HG03025 (cell line): ENCODE data around the gene FOXJ3.

ENCODE experiments used
- ATAC-seq: cut with Tn5 transposase; IDR thresholded peaks from one replicate; pipeline ENCODE4 v1.9.1; 2021; ENCODE audit warnings: mild to moderate bottlenecking, moderate library complexity; ENCODE audit not compliant: unreplicated experiment, low FRiP score

The FOXJ3 gene

GRCh38 chr1:42152907-42153600 lies 182.0 kb downstream of the FOXJ3 start, which contains the start of gene GUCA2B:
TSS of gene GUCA2B (plus strand) at chr1:42153410. CDS start at chr1:42153451, 41 bp downstream.
- no peak for ATAC-seq

- no peak for ATAC-seq
Observed at GRCh38 chr1:42152119-42152518, 182.9 kb downstream of the FOXJ3 start.

DNA sequence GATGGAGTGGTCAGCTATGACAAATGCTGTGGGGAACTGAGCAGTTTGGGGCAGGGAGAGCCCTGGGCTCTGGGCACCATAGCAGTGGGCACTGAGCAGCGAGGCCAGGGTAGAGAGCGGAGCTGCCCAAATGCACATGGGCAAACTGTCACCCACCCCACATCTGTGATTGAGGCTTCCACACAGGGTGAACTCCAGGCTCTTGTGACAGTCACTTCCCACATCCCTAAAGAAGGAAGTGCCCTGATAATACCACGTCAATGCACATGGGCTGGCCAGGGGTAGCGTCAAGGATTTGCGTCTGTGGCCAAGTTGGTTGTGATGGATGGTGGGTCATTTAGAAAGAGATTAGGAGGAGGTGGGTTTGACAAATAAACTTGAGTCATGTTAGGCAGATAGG lies 184.4 kb downstream of the FOXJ3 start:
- ATAC-seq: no peak

DNA sequence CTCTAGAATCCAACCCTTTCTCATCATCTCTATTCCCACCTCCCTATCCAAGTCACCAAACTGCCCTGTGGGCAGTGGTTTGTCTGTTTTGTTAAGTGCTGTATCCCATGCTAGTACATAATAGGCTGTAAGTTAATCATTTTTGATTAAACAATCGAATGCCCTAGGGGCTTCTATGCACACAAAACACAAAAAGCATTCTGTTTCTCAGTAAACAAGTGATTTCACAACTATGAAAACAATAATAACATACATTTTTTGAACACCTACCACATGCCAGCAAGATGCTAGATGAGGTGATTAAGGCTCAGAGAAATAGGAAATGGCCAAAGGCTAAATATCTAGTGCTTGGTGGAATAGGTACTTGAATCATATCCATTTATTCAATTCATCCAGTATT lies 186.9 kb downstream of the FOXJ3 start:
- no peak for ATAC-seq

DNA sequence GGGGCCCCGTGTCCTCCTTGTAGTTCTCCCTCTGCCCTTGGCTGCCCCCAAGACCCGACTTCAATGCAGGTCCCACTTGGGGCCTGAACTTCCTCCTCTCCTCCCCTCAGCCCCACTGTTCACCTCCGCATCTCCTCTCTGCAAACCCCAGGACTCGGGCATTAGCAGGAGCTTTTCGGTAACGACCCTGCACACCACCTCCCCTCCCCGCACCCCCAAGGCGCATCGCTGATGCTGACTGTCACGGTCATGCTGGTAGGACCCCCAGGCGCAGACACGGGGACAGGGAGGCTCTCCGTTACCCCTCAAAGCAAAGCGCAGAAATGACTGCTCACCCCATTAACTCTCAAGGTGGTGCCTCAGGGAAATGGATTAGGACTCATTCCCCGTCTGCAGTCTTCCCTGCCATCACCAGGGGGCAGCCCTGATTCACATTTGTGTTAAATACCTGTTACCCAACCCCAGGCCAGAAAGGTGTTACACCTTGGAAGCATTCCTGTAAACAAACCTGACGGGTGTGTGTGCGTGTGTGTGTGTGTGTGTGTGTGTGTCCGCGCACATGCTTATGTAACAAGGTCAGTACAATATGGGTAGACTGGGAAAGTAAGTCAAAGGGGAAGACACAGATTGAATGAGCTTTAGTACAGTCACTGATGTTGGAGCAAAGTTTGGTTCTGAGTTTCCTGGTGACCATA lies 188.3 kb downstream of the FOXJ3 start:
- no peak for ATAC-seq

DNA sequence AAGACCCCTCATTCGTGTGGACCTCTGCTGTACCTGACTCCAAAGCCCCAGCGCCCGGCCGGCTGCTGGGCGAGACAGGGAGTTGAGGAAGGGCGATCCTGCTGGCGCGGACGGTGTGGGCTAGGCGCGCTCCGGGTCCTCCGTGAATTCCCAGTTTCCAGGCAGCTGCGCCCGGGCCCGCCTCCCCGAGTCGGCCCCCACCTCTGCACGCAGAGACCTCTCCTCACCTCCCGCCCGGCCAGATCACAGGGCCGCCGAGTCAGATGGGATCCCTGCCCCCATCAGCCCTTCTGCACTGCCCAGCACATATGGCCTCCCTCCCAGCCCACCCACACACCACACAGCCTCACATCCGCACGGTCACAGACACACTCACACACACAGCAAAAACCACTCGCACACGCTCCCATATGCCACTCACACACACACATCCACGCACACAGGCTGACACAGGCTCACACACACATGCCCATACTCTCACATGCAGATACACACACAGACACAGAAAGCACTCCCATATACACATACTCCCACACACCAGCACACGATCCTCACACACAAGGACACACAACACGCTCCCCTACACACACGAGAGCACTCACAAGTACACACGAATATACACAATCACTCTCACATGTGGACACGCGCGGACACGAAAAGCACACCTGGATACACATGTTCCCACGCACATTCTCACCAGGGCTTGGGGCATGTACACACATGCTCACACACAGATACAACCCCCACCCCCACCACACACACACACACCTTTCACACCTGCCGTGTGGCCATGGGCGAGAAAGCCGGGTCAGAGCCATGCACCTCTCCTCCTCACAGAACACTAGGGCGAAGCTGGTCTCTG lies 189.0 kb downstream of the FOXJ3 start:
- ATAC-seq: no peak

DNA sequence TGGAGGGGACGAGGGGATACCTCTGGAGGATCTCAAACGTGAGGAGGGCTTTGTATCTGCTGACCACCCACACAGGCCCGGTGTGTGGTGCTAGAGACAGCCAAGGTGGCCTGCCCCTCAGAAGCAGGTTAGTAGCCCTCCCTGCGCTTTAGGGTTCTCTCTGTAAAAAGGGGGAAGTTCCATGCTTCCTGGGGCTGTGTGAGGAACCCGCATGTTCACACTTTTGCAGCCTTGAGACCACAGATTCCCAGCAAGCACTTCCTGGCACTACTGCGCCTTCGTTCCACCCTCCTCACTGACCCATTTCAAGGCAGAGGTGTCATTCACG lies 189.7 kb downstream of the FOXJ3 start:
- ATAC-seq: no peak

DNA sequence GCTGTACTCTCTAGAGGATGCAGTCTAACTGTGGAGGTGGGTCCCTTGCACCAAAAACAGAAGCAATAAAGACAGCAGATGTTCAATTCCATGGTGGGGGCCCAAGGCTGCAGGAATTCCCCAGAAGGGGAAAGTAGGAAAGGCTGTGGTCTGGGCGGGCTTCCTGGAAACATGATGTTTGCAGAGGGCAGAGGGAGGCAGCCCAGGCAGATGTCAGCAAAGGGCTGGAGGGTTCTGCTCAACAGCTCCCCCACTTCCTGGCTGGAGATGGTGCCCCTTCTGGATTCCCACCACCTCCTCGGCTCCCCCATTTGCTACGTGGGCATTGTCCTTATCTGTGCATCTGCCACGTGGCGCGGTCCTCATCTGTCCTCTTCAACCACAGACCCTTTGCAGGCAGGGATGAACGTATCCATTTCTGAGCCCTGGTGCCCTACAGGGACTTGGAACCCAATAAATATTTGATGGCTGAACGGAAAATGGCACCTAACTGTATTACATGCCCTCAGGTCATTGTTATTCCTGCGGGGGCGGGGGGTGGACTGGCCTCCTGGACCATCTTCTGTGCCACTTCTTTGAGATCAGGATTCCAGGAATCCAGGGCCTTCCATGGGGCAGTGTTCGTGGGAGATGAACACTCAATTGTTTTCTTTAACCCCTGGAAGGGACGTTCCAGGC lies 190.2 kb downstream of the FOXJ3 start:
- no peak for ATAC-seq

DNA sequence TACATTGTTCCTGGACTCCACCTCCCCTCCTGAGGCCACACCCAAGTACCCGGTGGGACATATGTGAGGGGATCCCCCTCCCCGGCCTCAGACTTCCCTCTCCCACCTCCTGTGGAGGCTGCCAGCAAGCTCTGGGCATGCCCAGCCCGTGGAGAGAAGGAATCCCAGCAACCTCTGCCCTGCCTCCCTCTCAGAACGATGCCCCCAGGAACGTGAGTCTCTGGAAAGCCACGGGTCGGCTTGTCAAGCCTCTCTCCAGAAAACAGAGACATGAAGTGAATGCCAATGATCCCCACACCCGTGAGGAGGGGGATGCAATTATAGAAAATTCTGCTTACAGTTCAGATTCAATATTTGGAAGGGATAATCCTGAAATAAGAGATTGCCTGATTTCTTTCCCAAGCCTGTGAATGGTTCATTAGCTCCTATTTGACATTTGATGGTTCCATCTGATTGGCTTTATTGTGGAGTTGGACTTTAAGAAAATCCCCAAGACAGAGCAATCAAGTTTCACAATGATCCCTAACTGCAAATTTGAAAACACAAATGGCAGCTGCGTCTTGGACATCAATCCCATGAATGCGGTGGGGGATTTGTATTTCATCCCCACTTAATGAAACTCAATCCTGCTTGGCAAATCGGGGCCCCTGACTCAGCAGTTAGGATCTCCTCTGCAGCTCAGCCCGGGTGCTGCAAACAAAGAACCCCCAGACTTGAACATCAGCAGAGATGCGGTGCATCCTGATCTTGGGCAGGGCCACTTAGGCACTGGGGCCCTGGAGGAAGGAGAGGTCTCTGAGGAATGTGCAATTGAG lies 190.9 kb downstream of the FOXJ3 start:
- ATAC-seq: no peak

DNA sequence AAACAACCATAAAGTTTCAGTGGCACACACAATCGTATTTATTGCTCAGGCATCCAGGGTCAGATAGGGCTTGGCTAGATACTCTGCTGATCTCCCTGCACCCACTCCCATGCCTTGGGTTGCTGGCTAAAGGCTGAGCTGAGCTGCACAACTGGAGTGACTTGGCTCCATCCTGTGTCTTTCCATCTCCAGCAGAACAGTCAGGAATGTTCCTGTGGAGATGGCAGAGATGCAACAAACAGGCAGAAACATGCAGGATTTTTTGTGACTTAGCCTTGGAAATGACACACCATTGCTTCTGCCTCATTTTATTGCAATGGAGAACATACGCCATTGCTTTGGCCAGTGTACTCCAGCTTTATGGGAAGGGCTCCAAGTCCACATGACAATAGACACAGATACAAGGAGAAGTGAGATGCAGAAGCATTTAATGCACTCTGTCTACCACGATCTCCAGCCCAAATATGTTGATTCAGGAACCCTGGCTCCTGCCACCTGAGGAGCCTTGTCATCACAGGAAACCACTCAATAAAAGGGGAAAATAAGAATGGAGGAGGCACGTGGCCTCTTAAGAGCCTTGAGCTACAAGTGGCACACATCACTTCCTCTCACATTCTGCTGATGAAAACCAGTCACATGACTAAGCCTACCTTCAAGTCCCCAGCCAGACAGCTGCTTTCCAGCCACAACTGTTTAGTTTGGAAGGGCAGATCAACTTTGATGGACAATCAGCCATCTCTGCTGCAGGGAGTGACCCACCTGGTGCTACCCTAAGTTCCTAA lies 191.9 kb downstream of the FOXJ3 start:
- no peak for ATAC-seq

- no peak for ATAC-seq
Observed at GRCh38 chr1:42141978-42142377, 193.1 kb downstream of the FOXJ3 start.

DNA sequence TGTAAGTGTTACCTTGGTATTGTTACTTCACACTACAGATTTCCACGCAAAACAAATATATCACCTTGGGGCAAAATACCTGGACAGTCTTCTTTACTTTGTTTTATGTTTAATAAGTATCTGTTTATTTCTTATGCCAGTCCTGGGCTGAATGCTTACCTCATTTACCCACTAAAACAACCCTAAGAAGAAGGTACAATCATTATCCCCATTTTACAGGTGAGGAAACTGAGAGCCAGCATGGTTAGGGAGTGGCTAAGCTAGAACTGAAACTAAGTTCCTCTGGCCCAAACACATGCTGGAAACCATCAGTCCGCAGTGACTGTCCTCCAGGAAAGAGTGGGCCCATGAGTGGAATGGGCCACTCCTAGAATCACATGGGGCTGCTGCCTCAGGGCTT lies 194.8 kb downstream of the FOXJ3 start:
- no peak for ATAC-seq

- ATAC-seq: no peak
Observed at GRCh38 chr1:42139444-42139843, 195.6 kb downstream of the FOXJ3 start.

DNA sequence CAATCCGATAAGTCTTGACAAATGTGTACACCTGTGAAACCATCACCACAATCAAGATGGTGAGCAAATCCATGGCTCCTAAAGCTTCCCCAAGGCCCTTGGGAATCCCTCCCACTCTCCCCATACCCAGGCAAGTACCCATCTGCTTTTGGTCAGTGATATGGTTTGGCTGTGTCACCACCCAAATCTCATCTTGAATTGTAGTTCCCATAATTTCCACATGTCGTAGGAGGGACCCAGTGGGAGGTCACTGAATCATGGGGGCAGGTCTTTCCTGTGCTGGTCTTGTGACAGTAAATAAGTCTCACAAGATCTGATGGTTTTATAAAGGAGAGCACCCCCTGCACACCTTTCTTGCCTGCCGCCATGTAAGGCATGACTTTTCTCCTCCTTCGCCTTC lies 196.4 kb downstream of the FOXJ3 start:
- no peak for ATAC-seq

DNA sequence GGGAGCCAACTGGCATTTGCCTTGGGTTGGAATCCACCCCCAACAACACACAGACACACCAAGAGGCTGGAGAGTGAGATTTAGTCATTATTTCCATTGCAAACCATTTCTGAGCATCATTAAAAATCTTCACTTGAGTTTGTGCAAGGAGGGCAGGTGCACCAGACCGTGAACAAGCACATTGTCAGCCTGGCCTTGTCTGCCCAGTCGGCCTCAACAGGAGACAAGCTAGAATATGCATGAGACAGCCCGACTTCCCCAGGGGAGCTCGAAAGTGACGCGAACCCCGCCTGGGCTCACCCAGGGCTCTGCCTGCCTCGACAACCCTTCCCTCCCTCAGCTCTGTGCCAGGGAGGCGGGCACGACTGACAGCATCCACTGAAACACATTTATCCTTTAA lies 197.3 kb downstream of the FOXJ3 start:
- ATAC-seq: no peak

GRCh38 chr1:42136466-42136865 lies 198.6 kb downstream of the FOXJ3 start:
- no peak for ATAC-seq

DNA sequence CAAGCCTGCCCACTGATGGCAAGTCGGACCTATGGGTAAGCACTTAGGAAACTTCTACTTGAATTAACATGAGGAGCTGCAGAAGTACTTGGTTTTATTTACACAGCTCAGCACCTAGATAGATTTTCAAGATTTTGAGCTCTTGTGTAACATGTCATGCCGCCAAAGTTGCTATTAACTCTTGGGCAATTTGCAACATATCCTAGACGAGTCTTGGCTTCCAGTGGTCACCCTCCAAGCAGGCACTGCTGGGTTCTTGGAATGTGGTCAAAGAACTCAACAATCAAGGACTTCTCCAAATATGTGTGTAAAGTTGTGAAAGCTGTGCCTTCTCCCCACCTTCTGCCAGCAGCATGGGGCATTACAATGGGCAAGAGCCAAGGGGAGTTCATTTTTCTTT lies 199.6 kb downstream of the FOXJ3 start:
- no peak for ATAC-seq

- no peak for ATAC-seq
Observed at GRCh38 chr1:42133809-42134526, 201.1 kb downstream of the FOXJ3 start.

DNA sequence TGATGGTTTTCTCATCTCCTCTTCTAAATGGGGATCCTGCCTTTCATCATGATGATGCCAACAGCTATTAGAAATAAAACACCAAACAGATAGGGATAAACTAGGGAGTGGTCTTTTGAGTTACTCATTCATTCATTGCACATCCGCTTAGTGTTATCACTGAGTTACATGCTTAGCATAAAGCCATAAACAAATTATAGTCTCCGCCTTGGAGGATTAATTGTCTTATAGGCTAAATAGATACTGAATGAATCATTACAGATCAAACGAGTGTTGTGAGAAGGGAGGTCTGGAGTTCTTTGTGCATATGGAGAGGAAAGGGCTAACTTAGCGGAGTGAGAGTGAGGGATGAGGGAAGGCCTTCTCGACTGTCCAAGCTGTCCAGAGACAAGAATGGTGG lies 201.6 kb downstream of the FOXJ3 start:
- ATAC-seq: no peak
